Umbilical cord (tissue), 2 donors: ENCODE data around the gene LIMS2. TPM values are rescaled to one million over a fixed set of nuclear protein-coding genes. Genes with fewer than 3 reads are reported as not detected.

Experiments used
- DNase-seq: peaks from one replicate; pipeline ENCODE4 v3.0.0-alpha.2; 2015; ENCODE audit warnings: low spot score
- total RNA-seq: library from RNA; depleted of rRNA; stranded (reverse); fragments of >200 nt; gene quantifications from one replicate; pipeline ENCODE4 v1.2.3, GENCODE V29; 2014; ENCODE audit warnings: low replicate concordance; ENCODE audit not compliant: insufficient read depth

Gene LIMS2
- total RNA-seq, 1 donor from 2014 or later = 30.6 TPM

GRCh38 chr2:127624320-127624755 is 51.0 kb downstream of the LIMS2 start:
- no peak for DNase-seq

DNA sequence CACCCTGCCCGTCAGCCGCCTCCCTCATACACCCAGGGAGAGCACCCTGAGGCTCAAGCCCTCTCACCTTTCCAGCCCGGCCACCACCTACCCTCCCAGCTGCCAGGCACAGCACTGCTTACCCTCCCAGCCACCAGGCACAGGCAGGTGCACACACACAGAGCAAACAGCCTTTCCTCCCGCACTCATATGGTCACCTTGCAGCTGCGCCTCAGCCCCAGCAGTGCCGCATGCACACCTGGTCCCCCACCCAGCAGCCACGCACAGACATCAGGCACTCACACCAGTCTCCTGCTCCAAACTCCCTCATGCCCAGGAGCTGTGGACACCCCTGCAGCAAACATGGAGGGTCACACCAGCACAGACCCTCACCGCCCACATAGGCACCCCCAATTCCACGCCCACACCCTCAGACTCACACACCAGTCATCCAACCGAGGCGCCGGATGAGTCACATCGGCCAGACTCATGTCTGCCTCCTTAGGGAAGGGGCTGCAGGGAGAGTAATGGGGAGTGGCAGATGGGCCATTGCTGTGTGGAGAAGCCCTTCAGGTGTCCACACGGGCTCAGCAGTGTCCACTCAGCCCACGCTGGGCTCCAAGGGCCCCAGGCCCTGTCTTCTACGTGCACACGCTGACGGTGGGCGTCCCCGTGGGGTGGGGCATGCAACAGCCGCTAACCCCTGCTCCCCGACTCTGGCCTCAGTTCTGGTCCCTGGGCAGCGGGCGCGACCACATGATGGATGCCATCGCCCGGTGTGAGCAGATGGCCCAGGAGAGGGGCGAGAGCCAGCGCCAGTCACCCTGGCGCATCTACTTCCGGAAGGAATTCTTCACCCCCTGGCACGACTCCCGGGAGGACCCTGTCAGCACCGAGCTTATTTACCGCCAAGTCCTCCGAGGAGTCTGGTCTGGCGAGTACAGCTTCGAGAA is 51.7 kb downstream of the LIMS2 start:
- no peak for DNase-seq

- DNase-seq = no peak
These were observed 52.6 kb downstream of the LIMS2 start for GRCh38 chr2:127622561-127623387.

DNA sequence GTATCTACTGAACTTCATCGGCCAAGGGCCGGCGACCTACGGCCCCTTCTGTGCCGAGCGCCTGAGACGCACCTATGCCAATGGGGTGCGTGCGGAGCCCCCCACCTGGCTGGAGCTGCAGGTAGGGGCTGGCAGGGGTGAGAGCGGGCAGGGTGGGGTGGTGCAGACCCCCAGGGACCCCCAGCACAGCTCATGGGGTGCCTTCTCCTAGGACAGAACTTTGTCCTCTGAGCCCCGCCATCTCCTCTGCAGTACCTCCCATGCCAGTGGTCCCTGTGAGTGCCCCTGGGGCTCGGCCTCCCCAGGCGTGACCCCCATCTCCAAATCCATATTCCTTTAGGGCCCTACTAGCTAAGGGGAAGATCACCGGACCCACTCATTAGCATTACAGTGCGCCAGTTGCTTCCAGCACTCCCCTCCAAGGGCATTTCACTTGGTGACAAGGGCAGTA is 53.3 kb downstream of the LIMS2 start:
- DNase-seq = no peak

DNA sequence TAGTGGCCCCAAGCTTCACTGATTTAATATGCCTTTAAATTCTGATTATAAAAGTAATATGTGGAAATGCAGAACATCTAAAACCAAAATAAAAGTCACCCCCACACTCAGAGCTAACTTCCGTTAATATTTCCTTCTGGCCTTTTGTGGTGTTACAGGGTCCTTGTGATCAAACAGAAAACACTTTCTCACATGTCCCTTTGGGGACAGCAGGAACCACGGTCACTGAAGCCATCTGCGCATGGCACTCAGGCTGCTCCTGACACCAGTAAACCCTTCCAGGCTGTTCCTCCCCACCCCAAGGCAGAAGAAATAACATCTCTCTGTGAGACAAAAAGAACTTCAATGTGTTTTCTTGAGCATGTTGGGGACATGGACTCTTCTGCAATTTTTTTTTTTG is 54.5 kb downstream of the LIMS2 start:
- no peak for DNase-seq

GRCh38 chr2:127619877-127620705 is 55.2 kb downstream of the LIMS2 start:
- no peak for DNase-seq

GRCh38 chr2:127619203-127619590 is 56.1 kb downstream of the LIMS2 start:
- DNase-seq = no peak

DNA sequence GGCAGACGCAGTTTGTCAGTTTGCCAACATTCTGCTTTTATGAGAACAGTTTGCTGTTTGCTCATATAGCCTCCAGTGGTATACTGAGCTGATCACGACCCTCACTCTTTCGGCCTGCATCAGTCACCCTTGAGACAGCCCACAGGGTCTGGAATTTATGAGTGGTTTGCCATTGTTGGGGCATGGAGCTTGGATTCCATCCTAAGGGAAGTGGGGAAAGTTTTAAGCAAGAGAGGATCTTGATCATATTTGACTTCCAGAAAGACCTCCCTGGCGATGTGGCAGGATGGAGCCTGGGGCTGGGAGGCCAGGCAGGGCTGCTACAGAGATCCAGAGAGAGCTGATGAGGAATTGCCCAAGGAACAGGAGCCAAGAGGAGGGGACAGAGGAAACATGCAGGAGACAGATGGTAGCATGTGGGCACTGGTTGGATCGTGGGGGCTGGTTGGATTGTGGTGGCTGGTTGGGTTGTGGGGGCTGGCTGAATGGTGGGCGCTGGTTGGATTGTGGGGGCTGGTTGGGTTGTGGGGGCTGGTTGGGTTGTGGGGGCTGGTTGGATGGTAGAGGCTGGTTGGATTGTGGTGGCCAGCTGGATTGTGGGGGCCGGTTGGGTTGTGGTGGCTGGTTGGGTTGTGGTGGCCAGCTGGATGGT is 56.7 kb downstream of the LIMS2 start:
- DNase-seq = no peak

DNA sequence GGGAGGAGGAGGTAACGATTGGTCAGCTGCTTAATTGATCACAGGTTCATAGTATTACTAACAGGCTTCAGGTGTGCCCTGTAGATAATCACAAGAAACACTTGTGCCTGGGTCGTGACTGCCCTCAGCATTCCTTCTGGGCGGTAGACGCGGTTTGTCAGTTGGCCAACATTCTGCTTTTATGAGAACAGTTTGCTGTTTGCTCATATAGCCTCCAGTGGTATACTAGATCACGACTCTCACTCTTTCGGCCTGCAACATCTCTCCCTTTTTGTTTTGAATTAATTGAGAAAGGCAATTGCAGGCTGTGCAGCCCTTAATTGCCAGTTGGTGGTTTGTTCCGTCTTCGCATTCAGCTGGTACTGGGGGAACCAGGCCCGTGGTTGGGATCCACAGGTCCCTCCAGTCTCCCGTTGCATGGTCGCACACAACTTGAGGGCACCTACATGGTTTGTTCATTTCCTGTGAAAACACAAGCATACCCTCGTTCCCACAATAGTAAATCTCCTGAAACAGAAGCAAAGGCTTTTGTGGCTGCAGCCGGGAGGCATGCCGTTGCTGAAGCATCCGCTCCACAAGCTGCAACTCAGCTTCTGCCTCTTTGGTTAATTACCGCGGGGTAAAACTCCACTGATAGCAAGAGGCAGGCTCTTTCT is 59.7 kb downstream of the LIMS2 start:
- DNase-seq = no peak

GRCh38 chr2:127614731-127615130 is 60.6 kb downstream of the LIMS2 start:
- no peak for DNase-seq

DNA sequence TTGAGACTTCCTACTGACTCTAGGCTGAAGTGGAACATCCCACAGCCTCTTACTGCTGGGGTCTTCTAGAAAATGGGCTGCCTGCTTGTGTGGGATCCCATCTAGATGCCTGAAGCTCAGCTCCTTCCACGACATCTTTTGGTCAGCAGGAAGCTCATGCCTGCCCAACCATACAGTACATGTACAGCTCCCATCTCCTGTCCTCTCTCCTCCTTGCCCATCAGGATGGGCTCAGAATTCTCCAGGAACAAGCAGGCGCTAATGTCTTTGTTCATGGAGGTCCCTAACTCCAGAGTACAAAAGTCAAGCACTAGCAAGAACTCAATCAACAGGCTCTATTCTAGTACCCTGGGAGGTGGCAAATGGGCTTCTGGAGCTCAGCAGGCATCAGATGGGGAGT is 61.1 kb downstream of the LIMS2 start:
- DNase-seq = no peak

- no peak for DNase-seq
These were observed 63.1 kb downstream of the LIMS2 start for GRCh38 chr2:127612111-127612822.

- no peak for DNase-seq
These were observed 64.0 kb downstream of the LIMS2 start for GRCh38 chr2:127611076-127611925.

- DNase-seq = no peak
These were observed 64.8 kb downstream of the LIMS2 start for GRCh38 chr2:127610561-127610960.

DNA sequence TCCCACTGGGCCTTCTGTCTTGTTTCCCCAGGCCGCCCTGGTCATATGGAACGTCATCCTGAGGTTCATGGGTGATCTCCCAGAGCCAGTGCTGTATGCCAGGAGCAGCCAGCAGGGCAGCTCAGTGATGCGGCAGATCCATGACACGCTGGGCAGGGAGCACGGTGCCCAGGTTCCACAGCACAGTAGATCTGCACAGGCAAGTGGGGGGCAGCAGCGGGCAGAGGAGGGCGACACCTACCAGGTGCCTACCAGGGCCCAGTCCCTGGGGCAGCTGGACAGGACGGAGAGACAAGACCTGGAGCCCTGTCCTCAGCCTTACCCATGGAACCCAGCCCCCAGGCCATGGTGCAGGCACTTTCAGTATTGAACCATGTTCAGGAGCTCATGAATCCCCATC is 65.5 kb downstream of the LIMS2 start:
- no peak for DNase-seq

GRCh38 chr2:127609031-127609751 is 66.1 kb downstream of the LIMS2 start:
- DNase-seq = no peak

- no peak for DNase-seq
These were observed 67.0 kb downstream of the LIMS2 start for GRCh38 chr2:127608061-127609030.
